IMR-90 (cell line): Measurements from ENCODE around the gene GRM8. TPM values are rescaled to one million over a fixed set of nuclear protein-coding genes. Genes with fewer than 3 reads are reported as not detected.

ENCODE experiments used
- ATAC-seq: fragments of 200-7000 bp; cut with Tn5 transposase; 2 replicates; pipeline ENCODE4 v1.9.1; 2020; ENCODE audit warnings: low read depth, mild to moderate bottlenecking, moderate library complexity
- BruUV-seq: library from RNA; stranded (reverse); fragments of 400-500 nt; replicated peaks from 2 replicates; lab custom pipeline; 2021; lab: Mats Ljungman, UMichigan
- CTCF ChIA-PET: fragments of 300-600 bp; formaldehyde crosslinking; extraction: SDS; loops from one replicate; lab custom pipeline; 2021; ENCODE audit warnings: antibody characterized with exemption; lab: Yijun Ruan, JAX
- POLR2A ChIA-PET: fragments of 300-600 bp; sonication (Branson Sonifier 250); formaldehyde crosslinking; loops from one replicate; lab custom pipeline; 2022; ENCODE audit warnings: antibody characterized with exemption; ENCODE audit not compliant: unreplicated experiment; lab: Charles Lee
- DNase-seq: peaks from one replicate; pipeline ENCODE4 v3.0.0; 2013
- H2AFZ ChIP-seq: replicated peaks from 2 replicates; pipeline ENCODE3; 2013; ENCODE audit warnings: low read length, mild to moderate bottlenecking; ENCODE audit not compliant: poor library complexity
- H2AK5ac ChIP-seq: 2 replicates; pipeline ENCODE4 v1.6.1; 2013; ENCODE audit warnings: low read depth, low read length, inconsistent platforms
- H2AK9ac ChIP-seq: replicated peaks from 2 replicates; pipeline ENCODE3; 2013; ENCODE audit warnings: mild to moderate bottlenecking, low read depth, low read length, moderate library complexity; ENCODE audit not compliant: poor library complexity
- H2BK120ac ChIP-seq: 2 replicates; pipeline ENCODE4 v1.6.1; 2013; ENCODE audit warnings: low read depth, low read length, inconsistent platforms
- H2BK15ac ChIP-seq: 3 replicates; pipeline ENCODE4 v1.6.1; 2013; ENCODE audit warnings: low read depth, low read length, inconsistent platforms
- H2BK20ac ChIP-seq: 2 replicates; pipeline ENCODE4 v1.6.1; 2013; ENCODE audit warnings: low read depth, mild to moderate bottlenecking, inconsistent platforms, low read length, moderate library complexity
- H2BK5ac ChIP-seq: 2 replicates; pipeline ENCODE4 v1.6.1; 2013; ENCODE audit warnings: mild to moderate bottlenecking, low read depth, low read length, inconsistent platforms; ENCODE audit not compliant: poor library complexity, severe bottlenecking
- H3K14ac ChIP-seq: replicated peaks from 2 replicates; pipeline ENCODE4 v1.6.1; 2013; ENCODE audit warnings: low read depth, low read length, inconsistent platforms
- H3K18ac ChIP-seq: 2 replicates; pipeline ENCODE4 v1.6.1; 2013; ENCODE audit warnings: low read depth, low read length, control low read depth
- H3K23ac ChIP-seq: 2 replicates; pipeline ENCODE4 v1.6.1; 2013; ENCODE audit warnings: low read depth, low read length, inconsistent platforms
- H3K27ac ChIP-seq: 2 replicates; pipeline ENCODE4 v1.5.1; 2013; ENCODE audit warnings: mild to moderate bottlenecking, control low read depth, low read length; ENCODE audit not compliant: insufficient read depth
- H3K27me3 ChIP-seq: 2 replicates; pipeline ENCODE4 v1.6.1; 2013; ENCODE audit warnings: low read length; ENCODE audit not compliant: control insufficient read depth, insufficient read depth
- H3K36me3 ChIP-seq: 2 replicates; pipeline ENCODE4 v1.6.1; 2013; ENCODE audit warnings: low read length, mixed read lengths; ENCODE audit not compliant: control insufficient read depth, insufficient read depth
- H3K4ac ChIP-seq: 2 replicates; pipeline ENCODE4 v1.6.1; 2013; ENCODE audit warnings: low read depth, low read length, inconsistent platforms
- H3K4me1 ChIP-seq: 2 replicates; pipeline ENCODE4 v1.6.1; 2013; ENCODE audit warnings: low read length, mixed read lengths; ENCODE audit not compliant: control insufficient read depth, insufficient read depth
- H3K4me2 ChIP-seq: 2 replicates; pipeline ENCODE4 v1.6.1; 2013; ENCODE audit warnings: low read depth, mild to moderate bottlenecking, control low read depth, low read length, moderate library complexity
- H3K4me3 ChIP-seq: 2 replicates; pipeline ENCODE4 v1.5.1; 2013; ENCODE audit warnings: low read depth, mild to moderate bottlenecking, control low read depth, low read length, moderate library complexity; ENCODE audit not compliant: insufficient read depth
- H3K56ac ChIP-seq: 2 replicates; pipeline ENCODE4 v1.6.1; 2013; ENCODE audit warnings: low read length, inconsistent platforms; ENCODE audit not compliant: insufficient read depth; ENCODE audit errors: extremely low read depth
- H3K79me1 ChIP-seq, 2 experiments: 2 replicates each; pipeline ENCODE4 v1.6.1; 2013; ENCODE audit warnings: low read length in 2 of 2, inconsistent platforms in 1 of 2, low read depth in 1 of 2
- H3K9ac ChIP-seq: 2 replicates; pipeline ENCODE4 v1.6.1; 2013; ENCODE audit warnings: low read depth, low read length, control low read depth
- H3K9me1 ChIP-seq: 2 replicates; pipeline ENCODE4 v1.6.1; 2013; ENCODE audit warnings: low read length, inconsistent platforms; ENCODE audit not compliant: insufficient read depth
- H3K9me3 ChIP-seq: 2 replicates; pipeline ENCODE4 v1.6.1; 2013; ENCODE audit warnings: low read length; ENCODE audit not compliant: control insufficient read depth, insufficient read depth
- H4K20me1 ChIP-seq: 2 replicates; pipeline ENCODE4 v1.6.1; 2013; ENCODE audit warnings: low read length, inconsistent platforms; ENCODE audit not compliant: insufficient read depth
- H4K5ac ChIP-seq: 2 replicates; pipeline ENCODE4 v1.6.1; 2013; ENCODE audit warnings: mild to moderate bottlenecking, low read depth, low read length, control low read depth
- H4K8ac ChIP-seq, 2 experiments: 2 replicates each; pipeline ENCODE4 v1.6.1; 2013; ENCODE audit warnings: low read depth in 2 of 2, low read length in 2 of 2, control low read depth in 1 of 2, inconsistent platforms in 1 of 2
- H4K91ac ChIP-seq: 2 replicates; pipeline ENCODE4 v1.6.1; 2013; ENCODE audit warnings: low read depth, low read length, inconsistent platforms; ENCODE audit not compliant: insufficient read depth
- BHLHE40 ChIP-seq: fragments of 150-350 bp; IDR thresholded peaks from 2 replicates; pipeline ENCODE4 v1.6.1; 2016; ENCODE audit warnings: mild to moderate bottlenecking, low read depth, low read length
- CEBPB ChIP-seq: IDR thresholded peaks from 2 replicates; pipeline ENCODE4 v1.6.1; 2012; ENCODE audit warnings: low read depth, low read length, improper control_type of control experiment
- CHD1 ChIP-seq: IDR thresholded peaks from 2 replicates; pipeline ENCODE4 v1.6.1; 2012; ENCODE audit warnings: low read depth, low read length, improper control_type of control experiment
- FOS ChIP-seq: fragments of 150-350 bp; IDR thresholded peaks from 2 replicates; pipeline ENCODE4 v1.6.1; 2016; ENCODE audit warnings: low read depth, low read length
- MAFK ChIP-seq: IDR thresholded peaks from 2 replicates; pipeline ENCODE4 v1.6.1; 2012; ENCODE audit warnings: low read depth, low read length, improper control_type of control experiment
- MAZ ChIP-seq: IDR thresholded peaks from 2 replicates; pipeline ENCODE4 v1.6.1; 2012; ENCODE audit warnings: low read depth, mild to moderate bottlenecking, low read length, improper control_type of control experiment, moderate library complexity, borderline replicate concordance
- MXI1 ChIP-seq: IDR thresholded peaks from 2 replicates; pipeline ENCODE4 v1.6.1; 2012; ENCODE audit warnings: low read depth, mild to moderate bottlenecking, low read length, moderate library complexity, borderline replicate concordance
- NFE2L2 ChIP-seq: fragments of 150-350 bp; IDR thresholded peaks from 2 replicates; pipeline ENCODE4 v1.6.1; 2016; ENCODE audit warnings: low read depth, mild to moderate bottlenecking, low read length
- POLR2A ChIP-seq: IDR thresholded peaks from 2 replicates; pipeline ENCODE4 v1.6.1; 2012; ENCODE audit warnings: mild to moderate bottlenecking, low read depth, low read length
- RAD21 ChIP-seq: IDR thresholded peaks from 2 replicates; pipeline ENCODE4 v1.6.1; 2012; ENCODE audit warnings: low read length, improper control_type of control experiment
- RCOR1 ChIP-seq: IDR thresholded peaks from 2 replicates; pipeline ENCODE4 v1.6.1; 2012; ENCODE audit warnings: mild to moderate bottlenecking, low read length, improper control_type of control experiment; ENCODE audit not compliant: insufficient replicate concordance
- RFX5 ChIP-seq: IDR thresholded peaks from 2 replicates; pipeline ENCODE4 v1.8.0; 2012; ENCODE audit warnings: low read depth, mild to moderate bottlenecking, low read length, moderate library complexity
- SMC3 ChIP-seq: fragments of 150-350 bp; IDR thresholded peaks from 2 replicates; pipeline ENCODE4 v1.6.1; 2016; ENCODE audit warnings: low read depth, mild to moderate bottlenecking, antibody characterized with exemption, low read length, moderate library complexity
- WGBS, 2 experiments: methylation state at CpG; one replicate each; pipeline versions ENCODE4 v1.1.5 to v1.1.7; 2013; ENCODE audit warnings: missing lambda C conversion rate in 2 of 2; ENCODE audit not compliant: insufficient read length in 1 of 2; ENCODE audit errors: extremely low coverage in 2 of 2; 5-methylcytosine and 5-hydroxymethylcytosine counted together
- dilution Hi-C: fragments of 300-500 bp; cut with HindIII; formaldehyde crosslinking; loops from one replicate; pipeline ENCODE4 v1.14.3; 2018; ENCODE audit warnings: low sequenced_read_pairs; ENCODE audit not compliant: unreplicated experiment
- in situ Hi-C: fragments of 300-500 bp; cut with MboI; formaldehyde crosslinking; loops from 3 replicates; pipeline ENCODE4 v1.14.3; 2019; ENCODE audit warnings: low sequenced_read_pairs, inconsistent platforms, mixed read lengths
- intact Hi-C: fragments of 100-400 bp; cut with micrococcal nuclease; formaldehyde crosslinking; loops from 2 replicates; pipeline ENCODE4 v1.10.0; 2022
- polyA plus RNA-seq, 3 experiments: library from polyadenylated mRNA; depleted of rRNA; stranded (reverse); fragments of >200 nt; gene quantifications; 2 replicates each; pipeline ENCODE4 v1.2.3, GENCODE V29; 2012; ENCODE audit warnings: low replicate concordance in 1 of 3
- total RNA-seq: library from RNA; depleted of rRNA; stranded (reverse); fragments of >200 nt; gene quantifications from 2 replicates; pipeline ENCODE4 v1.2.3, GENCODE V29; 2012
- TF ChIP-seq, protein P1 (sequence below): fragments of 150-350 bp; IDR thresholded peaks from 2 replicates; pipeline ENCODE4 v1.6.1; 2017; ENCODE audit warnings: mild to moderate bottlenecking, antibody characterized with exemption, low read length, low read depth
- TF ChIP-seq, protein P2 (sequence below): fragments of 150-350 bp; IDR thresholded peaks from 2 replicates; pipeline ENCODE4 v1.6.1; 2016; ENCODE audit warnings: low read depth, mild to moderate bottlenecking, low read length, moderate library complexity, borderline replicate concordance
- TF ChIP-seq, protein P3 (sequence below): conservative IDR thresholded peaks from 2 replicates; pipeline ENCODE4 v1.5.1; 2012; ENCODE audit warnings: mild to moderate bottlenecking, low read depth, low read length, improper control_type of control experiment

Gene GRM8
- total and polyA plus RNA-seq, 2 of the 4 experiments (the other 2 are of a cell fraction) = not detected

DNA sequence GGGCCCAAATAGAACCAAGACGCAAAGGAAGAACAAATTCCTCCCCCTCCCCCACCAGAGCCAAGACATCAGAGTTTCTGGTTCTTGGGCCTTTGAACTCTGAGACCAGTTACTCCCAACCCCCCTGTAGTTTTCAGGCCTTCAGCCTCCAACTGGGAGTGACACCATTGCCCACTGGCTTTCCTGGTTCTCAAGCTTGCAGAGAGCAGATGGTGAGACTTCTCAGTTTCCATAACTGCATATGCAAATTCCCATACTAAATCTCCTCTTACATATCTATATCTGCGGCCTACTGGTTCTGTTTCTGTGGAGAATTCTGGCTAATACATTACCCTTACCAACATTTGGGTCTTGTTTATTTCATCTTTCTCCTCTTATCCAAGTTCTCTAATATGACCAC lies 762.9 kb downstream of the GRM8 start:
- Histone ChIP-seq H3K18ac (no peak overlapping the region), H3K27me3 (no peaks in the 10 kb centered on the region), H3K4ac (no peak overlapping the region), H2AFZ (no peak overlapping the region), H2AK5ac (no peak overlapping the region), H4K20me1 (no peaks in the 10 kb centered on the region), H3K14ac (no peak overlapping the region), H2BK20ac (no peak overlapping the region), H3K36me3 (no peaks in the 10 kb centered on the region), H4K8ac (no peak overlapping the region), H3K9me1 (no peaks in the 10 kb centered on the region), H4K5ac (no peak overlapping the region), H2AK9ac (no peak overlapping the region), H2BK15ac (no peak overlapping the region), H3K4me1 (no peaks in the 10 kb centered on the region), H3K56ac (no peak overlapping the region), H3K9me3 (peaks cover 9% of the 10 kb centered on the region), H2BK5ac (no peak overlapping the region), H3K4me3 (no peak overlapping the region), H3K23ac (no peak overlapping the region), H3K9ac (no peak overlapping the region), H4K91ac (no peak overlapping the region), H3K4me2 (no peak overlapping the region), H3K79me1 (no peaks in the 10 kb centered on the region), H2BK120ac (no peak overlapping the region), H3K27ac (no peak overlapping the region)
- no CpG with 5 or more reads among the region's 2 CpGs for WGBS, 2 experiments
- no TSS peak for BruUV-seq
- ChIA-PET CTCF (no interaction called here), POLR2A (no interaction called here)
- DNase-seq (no peak), ATAC-seq (no peak)
- TF ChIP-seq, protein P1, sequence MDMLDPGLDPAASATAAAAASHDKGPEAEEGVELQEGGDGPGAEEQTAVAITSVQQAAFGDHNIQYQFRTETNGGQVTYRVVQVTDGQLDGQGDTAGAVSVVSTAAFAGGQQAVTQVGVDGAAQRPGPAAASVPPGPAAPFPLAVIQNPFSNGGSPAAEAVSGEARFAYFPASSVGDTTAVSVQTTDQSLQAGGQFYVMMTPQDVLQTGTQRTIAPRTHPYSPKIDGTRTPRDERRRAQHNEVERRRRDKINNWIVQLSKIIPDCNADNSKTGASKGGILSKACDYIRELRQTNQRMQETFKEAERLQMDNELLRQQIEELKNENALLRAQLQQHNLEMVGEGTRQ = no peak
- TF ChIP-seq, protein P2, sequence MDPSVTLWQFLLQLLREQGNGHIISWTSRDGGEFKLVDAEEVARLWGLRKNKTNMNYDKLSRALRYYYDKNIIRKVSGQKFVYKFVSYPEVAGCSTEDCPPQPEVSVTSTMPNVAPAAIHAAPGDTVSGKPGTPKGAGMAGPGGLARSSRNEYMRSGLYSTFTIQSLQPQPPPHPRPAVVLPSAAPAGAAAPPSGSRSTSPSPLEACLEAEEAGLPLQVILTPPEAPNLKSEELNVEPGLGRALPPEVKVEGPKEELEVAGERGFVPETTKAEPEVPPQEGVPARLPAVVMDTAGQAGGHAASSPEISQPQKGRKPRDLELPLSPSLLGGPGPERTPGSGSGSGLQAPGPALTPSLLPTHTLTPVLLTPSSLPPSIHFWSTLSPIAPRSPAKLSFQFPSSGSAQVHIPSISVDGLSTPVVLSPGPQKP = no peak
- TF ChIP-seq MXI1 (no peak), MAZ (no peak), RAD21 (no peak), CHD1 (no peak), CEBPB (no peak), SMC3 (no peak), RFX5 (no peak), RCOR1 (no peak), BHLHE40 (no peak), MAFK (no peak), FOS (no peak), NFE2L2 (no peak), POLR2A (no peak)
- TF ChIP-seq, protein P3, sequence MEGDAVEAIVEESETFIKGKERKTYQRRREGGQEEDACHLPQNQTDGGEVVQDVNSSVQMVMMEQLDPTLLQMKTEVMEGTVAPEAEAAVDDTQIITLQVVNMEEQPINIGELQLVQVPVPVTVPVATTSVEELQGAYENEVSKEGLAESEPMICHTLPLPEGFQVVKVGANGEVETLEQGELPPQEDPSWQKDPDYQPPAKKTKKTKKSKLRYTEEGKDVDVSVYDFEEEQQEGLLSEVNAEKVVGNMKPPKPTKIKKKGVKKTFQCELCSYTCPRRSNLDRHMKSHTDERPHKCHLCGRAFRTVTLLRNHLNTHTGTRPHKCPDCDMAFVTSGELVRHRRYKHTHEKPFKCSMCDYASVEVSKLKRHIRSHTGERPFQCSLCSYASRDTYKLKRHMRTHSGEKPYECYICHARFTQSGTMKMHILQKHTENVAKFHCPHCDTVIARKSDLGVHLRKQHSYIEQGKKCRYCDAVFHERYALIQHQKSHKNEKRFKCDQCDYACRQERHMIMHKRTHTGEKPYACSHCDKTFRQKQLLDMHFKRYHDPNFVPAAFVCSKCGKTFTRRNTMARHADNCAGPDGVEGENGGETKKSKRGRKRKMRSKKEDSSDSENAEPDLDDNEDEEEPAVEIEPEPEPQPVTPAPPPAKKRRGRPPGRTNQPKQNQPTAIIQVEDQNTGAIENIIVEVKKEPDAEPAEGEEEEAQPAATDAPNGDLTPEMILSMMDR = no peak
- in situ Hi-C loops = no loop called here
- intact Hi-C loops = no loop called here
- dilution Hi-C loops = no loop called here
